ENCODE measurements around the gene GCNA. TPM values are rescaled to one million over a fixed set of nuclear protein-coding genes. Genes with fewer than 3 reads are reported as not detected.
"Not testable (repeated sequence)": the region's sequence is repeated elsewhere in the genome, so short reads cannot be mapped to it uniquely, and the experiment has no call there.

Gene GCNA
- total and polyA plus RNA-seq, 2 experiments from 2014 or later = 1.2 to 1.5 TPM

GRCh38 chrX:71662654-71663053 is 84.4 kb downstream of the GCNA start:
- H3K4me1 Mint-ChIP-seq; H3F3A ChIP-seq (replicated peaks; ENCODE audit: low read depth); H3K27me3 Mint-ChIP-seq (ENCODE audit: insufficient read depth, low read depth, poor library complexity); H3K9me2 ChIP-seq (ENCODE audit: insufficient read depth); H3K36me3 Mint-ChIP-seq (ENCODE audit: low read depth); H3K27ac ChIP-seq (ENCODE audit: low read depth); H3K27ac Mint-ChIP-seq; H3K4me3 ChIP-seq; H3K79me2 ChIP-seq (replicated peaks; ENCODE audit: insufficient read depth); H3K4me2 ChIP-seq; H3K9me3 Mint-ChIP-seq; ATAC-seq; DNase-seq (ENCODE audit: low spot score); H3K4me3 Mint-ChIP-seq; H4K20me1 ChIP-seq (replicated peaks; ENCODE audit: insufficient read depth); H3K4me1 ChIP-seq (ENCODE audit: insufficient read depth); H3K36me3 ChIP-seq (ENCODE audit: insufficient read depth); H2AFZ ChIP-seq; H3K27me3 ChIP-seq (ENCODE audit: insufficient read depth): not testable (repeated sequence)

Other genes starting within 250 kb of the GCNA start
- 25.6 and 26.9 TPM in 2 replicates for gene TAF1, start 212.1 kb upstream of the GCNA start, total RNA-seq (2014; rRNA removed; shearing (Covaris generic))
- 5.3 and 6.7 TPM in 2 replicates for gene TAF1, start 212.1 kb upstream of the GCNA start, polyA plus RNA-seq (2016; fragmentation: Nextera tagmentation; extraction: Ambion mirVana)
- gene OGT, start 45.3 kb upstream of the GCNA start, total RNA-seq (2014; rRNA removed; shearing (Covaris generic)) = 128 and 163 TPM in 2 replicates
- gene OGT, start 45.3 kb upstream of the GCNA start, polyA plus RNA-seq (2016; fragmentation: Nextera tagmentation; extraction: Ambion mirVana) = 35.5 and 43.3 TPM in 2 replicates
- not detected in 2 replicates for gene CXCR3, start 40.1 kb downstream of the GCNA start, total RNA-seq (2014; rRNA removed; shearing (Covaris generic))
- not detected in 2 replicates for gene CXCR3, start 40.1 kb downstream of the GCNA start, polyA plus RNA-seq (2016; fragmentation: Nextera tagmentation; extraction: Ambion mirVana)
- gene CXorf49, start 139.8 kb downstream of the GCNA start, total RNA-seq (2014; rRNA removed; shearing (Covaris generic)) = not detected in 2 replicates
- gene CXorf49, start 139.8 kb downstream of the GCNA start, polyA plus RNA-seq (2016; fragmentation: Nextera tagmentation; extraction: Ambion mirVana) = not detected in 2 replicates
- gene CXorf49B, start 184.9 kb downstream of the GCNA start, total RNA-seq (2014; rRNA removed; shearing (Covaris generic)) = not detected in 2 replicates
- gene CXorf49B, start 184.9 kb downstream of the GCNA start, polyA plus RNA-seq (2016; fragmentation: Nextera tagmentation; extraction: Ambion mirVana) = not detected in 2 replicates

All from GM23338 (cell line).